Head of caudate nucleus (tissue), 42 donors: ENCODE results near the gene LITAF.

ENCODE experiments used
- DNase-seq, 42 donors: peaks; one replicate each; pipeline versions ENCODE4 v3.0.0 to v3.0.0-alpha.2; 2020 to 2021; ENCODE audit warnings: mixed read lengths in 7 of 42
- intact Hi-C: fragments of 100-400 bp; cut with DNase I; formaldehyde crosslinking; loops from one replicate; pipeline ENCODE4 v1.15.0; 2022

The LITAF gene

GRCh38 chr16:11621920-11622651, 35.4 kb upstream of the LITAF start:
- peak in 2 of 42 donors; percentile 10 to 39 for DNase-seq
- intact Hi-C loops = no loop called here

GRCh38 chr16:11621539-11621919, 34.8 kb upstream of the LITAF start:
- intact Hi-C loops = no loop called here
- DNase-seq = no peak

- intact Hi-C loops = no loop called here
- no peak for DNase-seq
These were observed 33.7 kb upstream of the LITAF start for GRCh38 chr16:11620243-11621003.

GRCh38 chr16:11619327-11619851, 32.7 kb upstream of the LITAF start:
- DNase-seq = peak in 1 of 42 donors; percentile 39

GRCh38 chr16:11618107-11618717, 31.5 kb upstream of the LITAF start:
- intact Hi-C loops = no loop called here
- peak in 4 of 42 donors; percentile 10 to 46 (median 29) for DNase-seq

More at GRCh38 chr16:11619327-11619851, 32.7 kb upstream of the LITAF start:
- intact Hi-C loops = no loop called here

GRCh38 chr16:11615748-11616447, 29.2 kb upstream of the LITAF start:
- no peak for DNase-seq
- intact Hi-C loops = no loop called here

GRCh38 chr16:11614587-11615175, 28.0 kb upstream of the LITAF start:
- intact Hi-C loops = no loop called here
- DNase-seq = peak in 4 of 42 donors; percentile 24 to 54 (median 28)

GRCh38 chr16:11613381-11614303, 26.9 kb upstream of the LITAF start:
- intact Hi-C loops = no loop called here
- peak in 23 of 42 donors; percentile 11 to 75 (median 44) for DNase-seq

GRCh38 chr16:11612665-11613025, 25.9 kb upstream of the LITAF start:
- intact Hi-C loops = no loop called here
- DNase-seq = no peak

GRCh38 chr16:11611871-11612664, 25.3 kb upstream of the LITAF start:
- intact Hi-C loops = no loop called here
- DNase-seq = peak in 5 of 42 donors; percentile 16 to 68 (median 38)

- intact Hi-C loops = no loop called here
- no peak for DNase-seq
These were observed 23.9 kb upstream of the LITAF start for GRCh38 chr16:11610580-11610979.

- no peak for DNase-seq
These were observed 23.4 kb upstream of the LITAF start for GRCh38 chr16:11610121-11610505.

GRCh38 chr16:11609474-11610120, 22.9 kb upstream of the LITAF start:
- intact Hi-C loops = no loop called here
- peak in 1 of 42 donors; percentile 11 for DNase-seq

More at GRCh38 chr16:11610121-11610505, 23.4 kb upstream of the LITAF start:
- intact Hi-C loops = no loop called here

GRCh38 chr16:11605891-11606290, 19.2 kb upstream of the LITAF start:
- intact Hi-C loops = no loop called here
- no peak for DNase-seq

GRCh38 chr16:11605564-11605886, 18.8 kb upstream of the LITAF start:
- DNase-seq = no peak
- intact Hi-C loops = no loop called here

- intact Hi-C loops = no loop called here
These were observed 18.3 kb upstream of the LITAF start for GRCh38 chr16:11604783-11605563.

More at GRCh38 chr16:11604783-11605563, 18.3 kb upstream of the LITAF start:
- no peak for DNase-seq
